HG03280 (cell line): ENCODE measurements around the gene NT5C2.
"Not testable (repeated sequence)": the region's sequence is repeated elsewhere in the genome, so short reads cannot be mapped to it uniquely, and the experiment has no call there.

Source experiments
- ATAC-seq: cut with Tn5 transposase; IDR thresholded peaks from one replicate; pipeline ENCODE4 v1.9.1; 2021; ENCODE audit warnings: mild to moderate bottlenecking, moderate library complexity; ENCODE audit not compliant: unreplicated experiment

NT5C2 gene

DNA sequence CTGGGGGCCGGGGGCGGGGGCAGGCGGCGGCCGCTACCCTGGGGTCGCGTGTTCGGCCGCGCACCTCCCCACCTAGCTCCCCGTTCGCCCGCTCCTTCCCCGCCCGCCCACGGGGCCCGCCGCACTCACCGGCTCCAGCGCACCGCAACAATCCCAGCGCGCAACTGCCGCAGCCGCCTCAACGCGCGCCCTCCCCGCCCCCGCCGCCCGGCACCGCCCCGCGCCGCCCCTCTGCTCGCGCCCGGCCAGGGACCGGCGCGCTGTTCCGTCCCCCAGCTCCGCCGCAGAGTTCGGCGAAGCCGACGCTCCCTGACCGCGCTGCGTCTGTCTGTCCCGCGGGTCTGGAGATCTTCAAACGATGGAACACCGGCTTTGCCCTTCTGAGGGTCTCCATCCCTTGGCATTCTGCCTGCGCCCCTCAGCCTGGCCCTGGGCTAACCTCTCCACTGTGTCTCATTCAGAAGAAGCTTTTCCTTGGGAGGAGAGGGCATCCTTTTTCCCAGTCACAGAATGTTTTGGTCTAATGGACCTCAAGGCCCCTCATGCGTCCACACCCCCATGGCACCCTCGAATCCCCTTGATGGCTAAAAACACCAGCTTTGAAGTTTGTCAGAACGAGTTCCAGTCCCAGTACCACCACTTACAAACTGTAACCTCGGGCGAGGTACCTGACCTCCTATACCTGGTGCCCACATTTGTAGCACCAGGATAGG lies at the start of gene NT5C2:
Gene NT5C2 (minus strand): TSS at position 166 of the 713 bp plus-strand sequence. CDS start 18,314 bp downstream, outside the sequence.
- ATAC-seq = peak; percentile 76

DNA sequence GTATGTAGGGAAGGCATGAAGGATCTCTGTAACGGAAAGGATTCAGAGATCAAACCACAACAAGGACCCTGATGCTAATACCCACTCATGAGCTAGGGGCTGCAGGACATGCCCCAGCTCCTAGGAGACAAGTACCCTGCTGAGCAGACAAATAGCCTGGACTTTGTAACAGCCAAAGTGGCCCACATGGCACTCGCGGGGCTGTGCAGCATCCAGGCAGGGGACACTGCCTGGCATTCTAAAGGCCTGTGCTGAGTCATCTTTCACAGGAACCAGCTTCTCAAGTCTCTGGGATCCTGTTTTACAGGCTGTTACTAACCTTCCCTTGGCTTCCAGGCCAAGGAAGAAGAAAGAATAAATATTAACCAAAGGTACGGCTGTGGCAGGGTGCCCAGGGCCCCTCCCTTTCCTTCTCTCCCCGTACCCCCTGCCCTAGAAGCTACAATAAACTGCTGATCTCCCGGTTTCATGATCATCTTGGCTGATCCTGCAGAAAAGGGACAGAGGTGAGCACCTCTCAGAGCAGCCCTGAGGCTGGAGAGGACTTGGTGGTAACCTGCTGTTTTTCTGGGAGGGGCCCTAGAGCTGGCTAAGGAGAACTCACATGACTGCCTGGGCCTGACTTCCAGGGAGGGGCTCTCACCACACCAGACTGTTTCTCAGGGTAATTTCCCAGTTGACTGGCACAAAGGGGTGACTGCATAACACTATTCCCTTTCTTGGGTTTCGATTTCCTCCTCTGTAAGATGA lies 48.4 kb upstream of the NT5C2 start:
- no peak for ATAC-seq

DNA sequence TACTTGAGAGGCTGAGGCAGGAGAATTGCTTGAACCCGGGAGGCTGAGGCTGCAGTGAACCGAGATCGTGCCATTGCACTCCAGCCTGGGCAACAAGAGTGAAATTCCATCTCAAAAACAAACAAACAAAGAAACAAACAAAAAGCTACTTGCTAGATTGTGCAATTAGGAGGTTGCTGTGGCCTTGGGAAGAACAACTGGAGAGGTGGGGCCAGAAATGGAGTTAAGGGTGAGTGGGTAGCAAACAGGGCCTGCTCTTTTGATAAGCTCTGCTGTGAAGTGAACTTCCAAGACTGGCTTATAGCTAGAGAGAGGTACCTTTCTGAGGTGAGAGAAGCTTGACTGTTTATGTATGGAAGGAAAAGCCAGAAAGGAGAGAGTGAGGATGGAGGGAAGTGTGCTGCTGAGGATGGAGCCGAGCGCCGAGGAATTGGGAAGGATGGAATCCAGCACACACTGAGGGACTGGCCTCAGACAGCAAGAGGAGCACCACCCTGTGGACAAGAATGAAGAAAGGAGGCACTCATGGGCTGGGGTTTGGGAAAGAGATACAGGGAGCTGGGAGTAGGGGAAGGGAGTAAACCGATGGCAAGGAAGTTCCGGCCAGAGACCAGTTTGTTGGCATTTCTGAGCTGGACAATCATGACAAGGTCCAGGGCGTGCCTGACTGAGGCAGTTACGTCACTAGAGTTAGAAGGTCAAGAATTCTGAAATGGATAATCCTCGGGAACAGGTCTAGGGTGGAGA lies 45.6 kb upstream of the NT5C2 start:
- no peak for ATAC-seq

DNA sequence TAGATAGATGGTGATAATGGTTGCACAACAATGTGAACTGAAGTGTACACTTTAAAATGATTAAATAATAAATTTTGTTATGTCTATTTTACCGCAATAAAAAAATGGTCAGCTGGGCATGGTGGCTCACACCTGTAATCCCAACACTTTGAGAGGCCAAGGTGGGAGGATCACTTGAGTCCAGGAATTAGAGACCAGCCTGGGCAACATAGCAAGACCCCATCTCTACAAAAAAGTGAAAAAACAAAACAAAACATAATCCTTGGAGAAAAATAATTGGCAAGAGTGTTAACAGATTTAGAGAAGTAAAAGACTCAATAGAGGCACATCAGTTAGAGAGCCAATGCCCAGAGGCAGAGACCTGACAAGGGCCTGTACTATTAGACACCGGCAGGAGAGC lies 42.7 kb upstream of the NT5C2 start:
- ATAC-seq = no peak

DNA sequence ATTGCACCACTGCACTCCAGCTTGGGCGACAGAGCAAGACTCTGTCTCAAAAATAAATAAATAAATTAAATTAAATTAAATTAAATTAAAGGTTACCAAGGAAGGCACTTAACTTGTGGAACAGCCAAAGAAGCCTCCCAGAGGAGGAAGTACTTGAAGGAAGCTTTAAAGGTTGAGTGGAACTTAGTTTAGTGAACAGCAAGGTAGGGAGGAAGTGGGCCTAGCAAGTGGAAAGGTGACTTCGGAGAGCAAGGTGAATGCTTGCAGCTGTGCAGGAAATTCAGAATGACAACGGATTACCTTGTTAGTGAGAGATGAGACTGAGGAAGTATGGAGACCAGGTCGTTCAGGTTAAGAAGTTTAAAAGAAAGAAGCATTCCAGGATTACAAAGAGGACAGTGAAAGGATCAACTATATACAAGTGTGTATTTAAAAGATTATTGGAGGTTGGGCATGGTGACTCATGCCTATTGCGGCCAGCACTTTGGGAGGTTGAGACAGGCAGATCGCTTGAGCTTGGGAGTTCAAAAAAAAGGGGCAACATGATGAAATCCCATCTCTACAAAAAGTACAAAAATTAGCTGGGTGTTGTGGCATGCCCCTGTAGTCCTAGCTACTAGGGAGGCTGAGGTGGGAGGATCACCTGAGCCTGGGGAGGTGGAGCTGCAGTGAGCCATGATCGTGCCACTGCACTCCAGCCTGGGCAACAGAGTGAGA lies 39.9 kb upstream of the NT5C2 start:
- no peak for ATAC-seq

DNA sequence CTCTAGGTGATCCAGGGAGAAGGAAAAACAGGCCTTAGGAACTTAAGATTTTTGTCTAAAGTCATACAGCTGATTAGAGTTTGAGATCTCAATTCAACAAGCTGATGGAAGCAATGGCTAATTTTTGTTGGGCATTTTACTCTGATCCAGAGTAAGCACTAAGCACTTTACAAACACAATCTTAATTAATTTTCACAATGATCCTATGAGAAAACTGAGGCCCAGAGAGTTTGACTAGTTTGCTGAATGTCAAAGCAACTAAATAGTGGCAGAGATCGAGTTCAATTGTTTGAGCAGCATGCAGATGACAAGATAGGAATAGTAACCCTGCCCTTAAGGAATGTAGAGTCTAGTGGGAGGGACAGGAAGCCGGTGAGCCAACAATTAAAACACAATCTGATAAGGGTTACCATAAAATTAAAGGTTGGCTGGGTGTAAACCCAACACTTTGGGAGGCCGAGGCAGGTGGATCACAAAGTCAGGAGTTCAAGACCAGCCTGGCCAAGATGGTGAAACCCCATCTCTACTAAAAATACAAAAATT lies 39.1 kb upstream of the NT5C2 start:
- ATAC-seq = no peak

DNA sequence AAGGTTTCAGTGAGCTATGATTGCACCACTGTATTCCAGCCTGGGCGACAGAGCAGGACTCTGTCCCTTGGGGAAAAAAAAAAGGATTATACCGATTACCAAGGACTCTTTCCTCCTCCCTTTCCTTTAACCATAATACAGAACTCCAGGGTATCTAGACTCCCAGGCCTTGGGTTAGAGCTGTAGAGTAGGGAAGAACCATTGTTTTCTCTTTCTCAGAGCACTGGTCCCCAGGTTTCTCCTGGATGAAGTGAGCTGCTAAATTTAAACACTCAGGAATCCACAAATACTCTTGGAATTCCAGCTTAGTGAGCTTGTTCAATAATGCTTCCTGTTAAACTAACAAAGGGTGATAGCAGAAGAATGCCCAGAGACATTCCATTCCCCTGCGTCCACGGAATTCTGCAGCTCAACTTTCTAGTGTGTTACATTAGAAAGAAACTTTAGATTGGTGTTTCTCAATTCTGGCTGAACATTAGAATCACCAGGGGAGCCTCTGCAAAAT lies 38.0 kb upstream of the NT5C2 start:
- ATAC-seq = no peak

DNA sequence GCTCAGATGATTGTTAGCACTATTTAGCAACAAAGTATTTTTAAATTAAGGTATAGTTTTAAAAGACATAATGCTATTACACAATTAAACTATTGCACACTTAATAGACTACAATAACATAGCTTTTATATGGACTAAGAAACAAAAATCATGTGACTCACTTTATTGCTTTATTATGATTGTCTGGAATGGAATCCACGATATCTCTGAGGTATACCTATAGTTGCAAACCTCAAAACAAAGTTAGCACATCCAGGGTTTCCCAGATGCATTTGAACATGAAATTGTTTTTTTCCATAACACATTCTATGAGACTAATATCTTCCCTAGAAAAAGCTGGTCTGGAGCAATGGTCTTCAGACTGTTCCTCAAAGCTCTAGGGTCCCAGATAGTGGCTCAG lies 34.3 kb upstream of the NT5C2 start:
- no peak for ATAC-seq

DNA sequence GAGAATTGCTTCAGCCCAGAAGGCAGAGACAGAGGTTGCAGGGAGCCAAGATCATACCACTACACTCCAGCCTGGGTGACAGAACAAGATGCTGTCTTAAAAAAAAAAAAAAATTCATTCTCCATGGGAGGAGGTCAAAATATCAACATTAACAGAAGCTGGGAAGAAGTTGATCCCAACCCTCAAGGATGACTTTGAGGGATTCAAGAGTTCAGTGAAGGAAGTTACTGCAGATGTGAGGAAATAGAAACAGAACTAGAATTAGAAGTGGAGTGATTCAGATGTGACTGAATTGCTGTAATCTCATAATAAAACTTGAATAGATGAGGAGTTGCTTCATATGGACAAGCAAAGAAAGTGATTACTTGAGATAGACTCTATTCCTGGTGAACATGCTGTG lies 32.9 kb upstream of the NT5C2 start:
- no peak for ATAC-seq

DNA sequence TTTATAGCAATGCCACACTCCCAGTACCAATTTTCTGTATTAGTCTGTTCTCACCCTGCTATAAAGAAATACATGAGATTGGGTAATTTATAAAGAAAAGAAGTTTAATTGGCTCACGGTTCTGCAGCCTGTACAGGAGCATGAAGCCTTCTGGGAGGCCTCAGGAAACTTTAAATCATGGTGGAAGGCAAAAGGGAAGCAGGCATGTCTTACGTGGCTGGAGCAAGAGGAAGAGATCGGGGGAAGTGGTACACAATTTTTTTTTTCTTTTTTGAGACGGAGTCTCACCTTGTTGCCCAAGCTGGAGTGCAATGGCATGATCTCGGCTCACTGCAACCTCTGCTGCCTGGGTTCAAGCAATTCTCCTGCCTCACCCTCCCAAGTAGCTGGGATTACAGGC lies 31.6 kb upstream of the NT5C2 start:
- ATAC-seq = not testable (repeated sequence)

DNA sequence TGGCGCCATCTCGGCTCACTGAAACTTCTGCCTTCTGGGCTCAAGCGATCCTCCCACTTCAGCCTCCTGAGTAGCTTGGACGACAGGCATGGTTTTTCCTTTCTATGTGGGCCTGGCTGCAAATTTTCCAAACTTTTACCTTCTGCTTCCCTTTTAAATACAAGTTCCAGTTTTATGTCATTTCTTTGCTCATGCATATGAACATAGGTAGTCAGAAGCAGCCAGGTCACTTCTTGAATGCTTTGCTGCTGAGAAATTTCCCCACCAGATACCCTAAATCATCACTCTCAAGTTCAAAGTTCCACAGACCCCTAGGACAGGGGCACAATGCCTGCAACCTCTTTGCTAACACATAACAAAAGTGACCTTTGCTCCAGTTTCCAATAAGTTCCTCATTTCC lies 31.1 kb upstream of the NT5C2 start:
- no peak for ATAC-seq

DNA sequence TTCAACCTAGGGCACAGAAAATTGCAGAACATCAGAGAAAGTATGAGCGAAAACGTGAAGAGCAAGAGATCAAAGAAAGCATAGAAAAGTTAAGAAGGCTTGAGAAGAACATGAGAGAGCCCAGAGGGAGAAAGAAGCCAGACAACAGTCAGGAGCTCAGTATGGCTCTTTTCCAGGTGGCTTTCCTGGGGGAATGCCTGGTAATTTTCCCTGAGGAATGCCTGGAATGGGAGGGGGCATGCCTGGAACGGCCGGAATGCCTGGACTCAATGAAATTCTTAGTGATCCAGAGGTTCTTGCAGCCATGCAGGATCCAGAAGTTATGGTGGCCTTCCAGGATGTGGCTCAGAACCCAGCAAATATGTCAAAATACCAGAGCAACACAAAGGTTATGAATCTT lies 23.3 kb upstream of the NT5C2 start:
- ATAC-seq = not testable (repeated sequence)

DNA sequence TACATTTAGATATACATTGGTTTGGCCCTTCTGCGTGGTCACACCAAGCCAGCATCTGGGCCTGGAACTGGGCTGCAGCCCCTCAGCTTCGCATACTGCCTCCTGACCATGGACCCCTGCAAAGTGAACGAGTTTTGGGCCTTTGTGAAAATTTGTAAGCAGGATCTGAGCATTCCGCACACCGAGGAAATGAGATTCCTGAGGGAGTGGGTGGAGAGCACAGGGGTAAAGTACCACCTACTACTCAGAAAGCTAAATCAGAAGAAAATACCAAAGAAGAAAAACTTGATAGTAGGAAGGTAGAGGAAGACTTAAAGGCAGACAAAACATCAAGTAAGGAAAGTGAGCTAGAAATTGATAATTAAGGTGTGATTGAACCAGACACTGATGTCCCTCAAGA lies 22.5 kb upstream of the NT5C2 start:
- ATAC-seq = no peak

DNA sequence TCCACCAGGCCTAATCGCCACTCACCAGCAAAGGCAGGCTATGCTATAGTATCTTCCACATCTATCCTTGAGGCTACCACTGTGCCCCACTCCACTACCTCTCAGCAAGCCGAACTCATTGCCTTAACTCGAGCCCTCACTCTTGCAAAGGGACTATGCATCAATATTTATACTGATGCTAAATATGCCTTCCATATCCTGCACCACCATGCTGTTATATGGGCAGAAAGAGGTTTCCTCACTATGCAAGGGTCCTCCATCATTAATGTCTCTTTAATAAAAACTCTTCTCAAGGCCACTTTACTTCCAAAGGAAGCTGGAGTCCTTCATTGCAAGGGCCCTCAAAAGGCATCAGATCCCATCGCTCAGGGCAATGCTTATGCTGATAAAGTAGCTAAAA lies 17.2 kb upstream of the NT5C2 start:
- ATAC-seq = not testable (repeated sequence)

DNA sequence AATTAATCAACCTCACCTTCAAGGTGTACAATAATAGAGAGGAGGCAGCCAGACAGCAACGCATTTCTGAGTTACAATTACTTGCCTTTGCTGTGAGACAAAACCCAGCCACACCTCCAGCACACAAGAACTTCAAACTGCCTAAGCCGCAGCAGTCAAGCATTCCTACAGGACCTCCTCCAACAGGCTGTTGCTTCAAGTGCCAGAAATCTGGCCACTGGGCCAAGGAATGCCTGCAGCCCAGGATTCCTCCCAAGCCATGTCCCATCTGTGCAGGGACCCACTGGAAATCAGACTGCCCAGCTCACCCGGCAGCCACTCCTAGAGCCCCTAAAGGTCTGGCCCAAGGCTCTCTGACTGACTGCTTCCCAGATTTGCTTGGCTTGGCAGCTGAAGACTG lies 14.6 kb upstream of the NT5C2 start:
- ATAC-seq = not testable (repeated sequence)

DNA sequence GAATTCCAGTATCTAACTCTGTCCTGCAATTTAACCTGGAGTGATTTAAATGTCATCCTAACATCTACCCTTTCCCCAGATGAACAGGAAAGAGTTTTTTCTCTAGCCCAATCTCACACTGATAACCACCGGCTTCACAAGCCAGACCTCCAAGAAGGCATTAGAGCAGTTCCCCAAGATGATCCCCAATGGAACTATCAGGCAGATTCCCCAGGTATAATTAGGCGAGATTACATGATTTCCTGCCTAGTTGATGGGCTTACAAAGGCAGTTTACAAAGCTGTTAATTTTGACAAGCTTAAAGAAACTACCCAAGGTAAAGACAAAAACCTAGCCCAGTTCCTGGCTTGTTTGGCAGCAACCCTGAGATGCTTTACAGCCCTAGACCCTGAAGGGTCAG lies 14.1 kb upstream of the NT5C2 start:
- ATAC-seq = no peak

DNA sequence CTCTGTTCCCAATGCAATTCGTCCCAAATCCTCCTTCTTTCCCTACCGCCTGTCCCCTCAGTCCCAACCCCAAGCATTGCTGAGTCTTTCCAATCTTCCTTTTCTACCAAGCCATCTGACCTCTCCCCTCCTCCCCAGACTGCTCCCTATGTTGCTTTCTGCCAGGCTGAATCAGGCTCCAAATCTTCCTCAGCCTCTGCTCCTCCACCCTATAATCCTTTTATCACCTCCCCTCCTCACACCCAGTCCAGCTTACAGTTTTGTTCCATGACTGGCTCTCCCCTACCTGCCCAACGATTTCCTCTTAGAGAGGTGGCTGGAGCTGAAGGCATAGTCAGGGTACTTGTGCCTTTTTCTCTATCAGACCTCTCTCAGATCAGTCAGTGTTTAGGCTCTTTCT lies 13.6 kb upstream of the NT5C2 start:
- not testable (repeated sequence) for ATAC-seq

DNA sequence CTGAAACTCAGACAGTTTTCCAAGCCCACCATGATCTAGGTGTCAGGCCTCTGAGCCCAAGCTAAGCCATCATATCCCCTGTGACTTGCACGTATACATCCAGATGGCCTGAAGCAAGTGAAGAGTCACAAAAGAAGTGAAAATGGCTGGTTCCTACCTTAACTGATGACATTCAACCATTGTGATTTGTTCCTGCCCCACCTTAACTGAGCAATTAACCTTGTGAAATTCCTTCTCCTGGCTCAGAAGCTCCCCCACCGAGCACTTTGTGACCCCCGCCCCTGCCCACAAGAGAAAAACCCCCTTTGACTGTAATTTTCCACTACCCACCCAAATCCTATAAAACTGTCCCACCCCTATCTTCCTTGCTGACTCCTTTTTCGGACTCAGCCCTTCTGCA lies 12.3 kb upstream of the NT5C2 start:
- not testable (repeated sequence) for ATAC-seq

DNA sequence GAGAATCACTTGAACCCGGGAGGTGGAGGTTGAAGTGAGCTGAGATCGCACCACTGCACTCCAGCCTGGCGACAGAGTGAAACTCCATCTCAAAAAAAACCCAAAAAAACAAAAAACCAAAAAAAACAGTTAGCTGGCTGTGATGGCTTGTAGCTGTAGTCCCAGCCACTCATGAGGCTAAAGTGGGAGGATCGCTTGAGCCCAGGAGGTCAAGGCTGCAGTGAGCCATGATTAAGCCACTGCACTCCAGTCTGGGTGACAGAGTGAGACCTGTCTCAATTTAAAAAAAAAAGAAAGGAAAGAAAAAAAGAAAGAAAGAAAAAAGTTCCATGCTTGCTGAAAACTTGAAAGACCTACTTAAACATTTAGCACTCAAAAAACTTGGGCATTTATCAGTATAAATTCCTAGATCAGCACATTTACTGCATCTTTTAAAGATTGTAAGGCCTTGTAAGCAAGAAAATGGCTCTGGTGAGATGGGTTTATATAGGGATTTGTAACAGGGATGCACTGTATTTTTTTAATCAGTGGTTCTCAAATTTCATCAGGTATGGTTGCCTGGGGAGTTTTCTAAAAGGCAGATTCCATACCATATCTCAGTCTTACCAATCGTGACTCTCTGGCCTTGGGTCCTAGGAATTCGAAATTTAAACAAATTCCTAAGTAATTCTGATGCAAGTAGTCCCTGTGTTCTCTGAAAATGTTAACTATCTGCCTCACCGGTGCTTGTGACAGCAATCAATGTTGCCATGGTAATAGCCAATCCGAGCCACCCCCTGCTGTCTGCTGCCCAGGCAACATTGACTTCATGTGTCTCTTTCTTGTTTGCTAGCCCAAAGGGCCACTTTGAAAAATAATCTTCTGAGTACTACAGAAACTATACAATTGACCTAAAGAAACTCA lies 11.5 kb upstream of the NT5C2 start:
- no peak for ATAC-seq

DNA sequence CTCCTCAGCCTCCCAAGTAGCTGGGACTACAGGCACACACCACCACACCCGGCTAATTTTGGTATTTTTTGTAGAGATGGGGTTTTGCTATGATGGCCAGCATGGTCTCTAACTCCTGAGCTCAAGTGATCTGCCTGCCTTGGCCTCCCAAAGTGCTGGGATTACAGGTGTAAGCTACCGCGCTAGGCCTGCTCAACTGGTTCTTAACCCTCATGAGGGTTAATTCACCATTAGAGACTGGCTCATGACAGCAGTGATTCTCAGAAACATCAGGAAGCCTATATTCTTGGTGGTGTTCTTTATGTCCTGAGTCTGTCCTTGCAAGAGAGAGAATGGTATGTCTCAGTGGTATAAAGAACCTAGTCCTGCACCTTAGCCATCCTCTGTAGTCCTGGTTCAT lies 10.4 kb upstream of the NT5C2 start:
- no peak for ATAC-seq
